ENCODE data around the gene TSPO. TPM values are rescaled to one million over a fixed set of nuclear protein-coding genes. Genes with fewer than 3 reads are reported as not detected.
"Not testable (repeated sequence)": the region's sequence is repeated elsewhere in the genome, so short reads cannot be mapped to it uniquely, and the experiment has no call there.

Gene TSPO
- total and polyA plus RNA-seq, 2 of the 13 experiments (the other 11 are each of a cell fraction or from before 2014, with no cell fraction given): 0.46 to 1.4 TPM

DNA sequence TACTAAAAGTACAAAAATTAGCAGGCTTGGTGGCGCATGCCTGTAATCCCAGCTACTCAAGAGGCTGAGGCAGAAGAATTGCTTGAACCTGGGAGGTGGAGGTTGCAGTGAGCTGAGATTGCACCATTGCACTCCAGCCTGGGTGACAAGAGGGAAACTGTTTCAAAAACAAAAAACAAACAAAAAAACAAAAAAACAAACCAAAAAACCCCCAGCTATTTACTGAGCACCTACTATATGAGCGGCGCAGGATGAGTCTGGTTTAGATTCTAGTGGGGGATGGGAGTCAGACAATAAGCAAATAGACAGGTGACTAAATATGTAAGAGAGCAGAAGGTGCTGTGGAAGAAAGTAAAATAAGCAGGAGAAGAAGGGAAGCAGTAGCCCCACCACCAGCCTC is 46.4 kb upstream of the TSPO start:
- H3K4me2 ChIP-seq (ENCODE audit: low read depth, low read length); FAIRE-seq; CTCF ChIA-PET (ENCODE audit: low intra/inter-chr PET ratio, low total read pairs); DNase-seq (ENCODE audit: low spot score); H3K79me2 ChIP-seq (ENCODE audit: insufficient read depth, low read length); H3K36me3 ChIP-seq (replicated peaks in 1 of 2; ENCODE audit: control insufficient read depth in 1 of 2, insufficient read depth in 2 of 2, low read length in 2 of 2); ATAC-seq; H3K4me3 ChIP-seq (replicated peaks in 1 of 3; ENCODE audit: insufficient read depth in 1 of 3, low read depth in 2 of 3, low read length in 3 of 3); H3K27me3 ChIP-seq (ENCODE audit: control insufficient read depth in 1 of 2, insufficient read depth in 2 of 2, low read length in 2 of 2); H2AFZ ChIP-seq (ENCODE audit: low read length); H3K9me3 ChIP-seq (ENCODE audit: low read length); H4K20me1 ChIP-seq (ENCODE audit: insufficient read depth, low read length); BruUV-seq (replicated peaks); H3K27ac ChIP-seq (ENCODE audit: extremely low read length, insufficient read depth, low read length); H3K9ac ChIP-seq (ENCODE audit: insufficient read depth, low read depth, low read length); in situ Hi-C loops (cut with HindIII; ENCODE audit: extremely low pct_ligation_motif_present, low pct_unique_long_range_greater_than_20kb): not testable (repeated sequence)
- 64% methylated on average over 3 of the region's 3 CpGs for WGBS (ENCODE audit: low lambda C conversion rate)
- peaks cover 50% of the 10 kb centered on the region for H3K4me1 ChIP-seq (ENCODE audit: insufficient read depth, low read length)
- POLR2A ChIA-PET: interaction anchor here (0.9 to 2.7 kb wide), 5 partner anchors 11 to 191 kb away, joined by 3 to 13 read pairs (median 6); no protein-coding TSS in a partner anchor
- intact Hi-C loops (cut with micrococcal nuclease; ENCODE audit: unreplicated experiment): loop anchor here (5.0 kb wide), 1 partner anchor 37 kb away; the partner anchor contains the start of gene MCAT

DNA sequence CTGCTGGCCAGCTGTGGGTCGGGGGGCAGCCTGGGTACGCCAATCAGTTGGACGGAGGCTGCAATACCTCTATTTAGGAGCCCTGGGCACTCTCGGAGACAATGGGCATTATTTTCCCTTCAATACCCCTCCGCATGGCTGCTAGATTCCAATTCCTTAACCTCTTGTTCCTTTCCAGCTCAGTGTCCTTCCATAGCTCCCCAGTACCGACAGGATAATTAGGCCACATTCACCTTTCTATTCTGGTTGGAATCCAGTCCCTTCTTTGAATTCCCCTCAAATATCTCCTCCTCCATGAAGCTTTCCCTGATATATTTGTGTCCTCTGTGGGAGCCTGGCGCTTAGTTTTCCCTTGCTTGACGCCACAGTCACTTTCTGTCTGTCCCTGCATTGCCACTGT is 45.1 kb upstream of the TSPO start:
- BruUV-seq (replicated peaks): no TSS peak
- ATAC-seq: no peak

More for the DNA sequence above, 45.1 kb upstream of the TSPO start:
- Histone ChIP-seq H3K4me2 (ENCODE audit: low read depth, low read length) (no peak overlapping the region), H3K4me1 (ENCODE audit: insufficient read depth, low read length) (peaks cover 48% of the 10 kb centered on the region), H3K27me3 (ENCODE audit: control insufficient read depth in 1 of 2, insufficient read depth in 2 of 2, low read length in 2 of 2) (peaks cover 3 to 20% of the 10 kb centered on the region in 2 experiments; a peak in 4 of 5 replicates), H4K20me1 (ENCODE audit: insufficient read depth, low read length) (no peaks in the 10 kb centered on the region), H3K27ac (ENCODE audit: extremely low read length, insufficient read depth, low read length) (no peak overlapping the region), H3K79me2 (ENCODE audit: insufficient read depth, low read length) (no peaks in the 10 kb centered on the region), H3K9ac (ENCODE audit: insufficient read depth, low read depth, low read length) (no peak overlapping the region), H3K9me3 (ENCODE audit: low read length) (no peaks in the 10 kb centered on the region), H3K4me3 (replicated peaks in 1 of 3; ENCODE audit: insufficient read depth in 1 of 3, low read depth in 2 of 3, low read length in 3 of 3) (no peak overlapping the region), H2AFZ (ENCODE audit: low read length) (no peak overlapping the region), H3K36me3 (replicated peaks in 1 of 2; ENCODE audit: control insufficient read depth in 1 of 2, insufficient read depth in 2 of 2, low read length in 2 of 2) (no peaks in the 10 kb centered on the region)
- POLR2A ChIA-PET: no interaction called here
- FAIRE-seq: no peak
- CTCF ChIA-PET (ENCODE audit: low intra/inter-chr PET ratio, low total read pairs): no interaction called here
- WGBS (ENCODE audit: low lambda C conversion rate): 81% methylated on average over 7 of the region's 8 CpGs
- in situ Hi-C loops (cut with HindIII; ENCODE audit: extremely low pct_ligation_motif_present, low pct_unique_long_range_greater_than_20kb): no loop called here
- no peak for DNase-seq (ENCODE audit: low spot score)
- intact Hi-C loops (cut with micrococcal nuclease; ENCODE audit: unreplicated experiment): loop anchor here (5.0 kb wide), 1 partner anchor 36 kb away; the partner anchor contains the start of gene MCAT
- TF ChIP-seq ZNF569 (CRISPR knock-in tag; IDR thresholded peaks at IDR 0.05; ENCODE audit: borderline replicate concordance): no peak
- TF ChIP-seq KDM5A (IDR thresholded peaks at IDR 0.05; ENCODE audit: borderline replicate concordance, low read length): no peak
- TF ChIP-seq, protein P1, sequence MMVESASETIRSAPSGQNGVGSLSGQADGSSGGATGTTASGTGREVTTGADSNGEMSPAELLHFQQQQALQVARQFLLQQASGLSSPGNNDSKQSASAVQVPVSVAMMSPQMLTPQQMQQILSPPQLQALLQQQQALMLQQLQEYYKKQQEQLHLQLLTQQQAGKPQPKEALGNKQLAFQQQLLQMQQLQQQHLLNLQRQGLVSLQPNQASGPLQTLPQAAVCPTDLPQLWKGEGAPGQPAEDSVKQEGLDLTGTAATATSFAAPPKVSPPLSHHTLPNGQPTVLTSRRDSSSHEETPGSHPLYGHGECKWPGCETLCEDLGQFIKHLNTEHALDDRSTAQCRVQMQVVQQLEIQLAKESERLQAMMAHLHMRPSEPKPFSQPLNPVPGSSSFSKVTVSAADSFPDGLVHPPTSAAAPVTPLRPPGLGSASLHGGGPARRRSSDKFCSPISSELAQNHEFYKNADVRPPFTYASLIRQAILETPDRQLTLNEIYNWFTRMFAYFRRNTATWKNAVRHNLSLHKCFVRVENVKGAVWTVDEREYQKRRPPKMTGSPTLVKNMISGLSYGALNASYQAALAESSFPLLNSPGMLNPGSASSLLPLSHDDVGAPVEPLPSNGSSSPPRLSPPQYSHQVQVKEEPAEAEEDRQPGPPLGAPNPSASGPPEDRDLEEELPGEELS (CRISPR knock-in tag; IDR thresholded peaks at IDR 0.05): no peak
- no peak for TF ChIP-seq ZNF136 (CRISPR knock-in tag; IDR thresholded peaks at IDR 0.05; ENCODE audit: low read depth)
- TF ChIP-seq, protein P2, sequence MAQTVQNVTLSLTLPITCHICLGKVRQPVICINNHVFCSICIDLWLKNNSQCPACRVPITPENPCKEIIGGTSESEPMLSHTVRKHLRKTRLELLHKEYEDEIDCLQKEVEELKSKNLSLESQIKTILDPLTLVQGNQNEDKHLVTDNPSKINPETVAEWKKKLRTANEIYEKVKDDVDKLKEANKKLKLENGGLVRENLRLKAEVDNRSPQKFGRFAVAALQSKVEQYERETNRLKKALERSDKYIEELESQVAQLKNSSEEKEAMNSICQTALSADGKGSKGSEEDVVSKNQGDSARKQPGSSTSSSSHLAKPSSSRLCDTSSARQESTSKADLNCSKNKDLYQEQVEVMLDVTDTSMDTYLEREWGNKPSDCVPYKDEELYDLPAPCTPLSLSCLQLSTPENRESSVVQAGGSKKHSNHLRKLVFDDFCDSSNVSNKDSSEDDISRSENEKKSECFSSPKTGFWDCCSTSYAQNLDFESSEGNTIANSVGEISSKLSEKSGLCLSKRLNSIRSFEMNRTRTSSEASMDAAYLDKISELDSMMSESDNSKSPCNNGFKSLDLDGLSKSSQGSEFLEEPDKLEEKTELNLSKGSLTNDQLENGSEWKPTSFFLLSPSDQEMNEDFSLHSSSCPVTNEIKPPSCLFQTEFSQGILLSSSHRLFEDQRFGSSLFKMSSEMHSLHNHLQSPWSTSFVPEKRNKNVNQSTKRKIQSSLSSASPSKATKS (CRISPR knock-in tag; IDR thresholded peaks at IDR 0.05): no peak
- no peak for TF ChIP-seq ZNF557 (CRISPR knock-in tag; IDR thresholded peaks at IDR 0.05)
- TF ChIP-seq ZMYM3 (CRISPR knock-in tag; IDR thresholded peaks at IDR 0.05): no peak
- no peak for TF ChIP-seq SNRNP70 (IDR thresholded peaks at IDR 0.05; ENCODE audit: low read depth, low read length)

Data from HepG2 (cell line).